PC-3 (cell line): ENCODE results near the gene TAS2R60. TPM values are rescaled to one million over a fixed set of nuclear protein-coding genes. Genes with fewer than 3 reads are reported as not detected.
A peak's percentile ranks its signal among the peaks of the same experiment; 100 is the strongest.
"Not testable (repeated sequence)": the region's sequence is repeated elsewhere in the genome, so short reads cannot be mapped to it uniquely, and the experiment has no call there.

Source experiments
- ATAC-seq: fragments of 200-7000 bp; cut with Tn5 transposase; 2 replicates; pipeline ENCODE4 v1.9.1; 2020; ENCODE audit warnings: mild to moderate bottlenecking, moderate library complexity
- BruUV-seq: library from RNA; stranded (reverse); fragments of 400-500 nt; replicated peaks from 2 replicates; lab custom pipeline; 2021; lab: Mats Ljungman, UMichigan
- CTCF ChIA-PET: fragments of 300-600 bp; sonication (Branson Sonifier 250); formaldehyde crosslinking; loops from one replicate; lab custom pipeline; 2022; ENCODE audit warnings: antibody characterized with exemption; lab: Charles Lee
- POLR2A ChIA-PET: fragments of 300-600 bp; sonication (Branson Sonifier 250); formaldehyde crosslinking; loops from one replicate; lab custom pipeline; 2022; ENCODE audit warnings: antibody characterized with exemption; ENCODE audit not compliant: unreplicated experiment; lab: Charles Lee
- DNase-seq: peaks from one replicate; pipeline ENCODE4 v3.0.0-alpha.2; 2015
- H2AFZ ChIP-seq: fragments of 300-600 bp; sonication (generic); 2 replicates; pipeline ENCODE4 v1.6.0; 2016; ENCODE audit warnings: antibody characterized with exemption, low read length
- H3F3A ChIP-seq: fragments of 300-600 bp; sonication (generic); one replicate; pipeline ENCODE4 v1.6.0; 2017; ENCODE audit warnings: antibody characterized with exemption, low read length, control low read depth, mild to moderate bottlenecking; ENCODE audit not compliant: unreplicated experiment
- H3K27ac ChIP-seq: fragments of 300-600 bp; sonication (generic); 2 replicates; pipeline ENCODE4 v1.5.1; 2016; ENCODE audit warnings: mild to moderate bottlenecking, low read length
- H3K27me3 ChIP-seq: fragments of 300-600 bp; sonication (generic); 2 replicates; pipeline ENCODE4 v1.6.1; 2016; ENCODE audit warnings: low read length, mixed read lengths
- H3K36me3 ChIP-seq: fragments of 300-600 bp; sonication (generic); 2 replicates; pipeline ENCODE4 v1.6.1; 2016; ENCODE audit warnings: low read depth, mixed run types, low read length, mixed read lengths
- H3K4me1 ChIP-seq: fragments of 300-600 bp; sonication (generic); 2 replicates; pipeline ENCODE4 v1.5.1; 2016; ENCODE audit warnings: low read length; ENCODE audit not compliant: insufficient read depth
- H3K4me2 ChIP-seq: fragments of 300-600 bp; sonication (generic); 2 replicates; pipeline ENCODE4 v1.6.0; 2016; ENCODE audit warnings: low read length
- H3K4me3 ChIP-seq: fragments of 300-600 bp; sonication (generic); 2 replicates; pipeline ENCODE4 v1.5.1; 2016; ENCODE audit warnings: mild to moderate bottlenecking, low read length, mixed read lengths
- H3K79me2 ChIP-seq: fragments of 300-600 bp; sonication (generic); 2 replicates; pipeline ENCODE4 v1.6.1; 2017; ENCODE audit warnings: low read length, mixed read lengths
- H3K9ac ChIP-seq: fragments of 300-600 bp; sonication (generic); 2 replicates; pipeline ENCODE4 v1.6.0; 2016; ENCODE audit warnings: mild to moderate bottlenecking, low read length
- H3K9me2 ChIP-seq: fragments of 300-600 bp; sonication (generic); replicated peaks from 2 replicates; pipeline ENCODE4 v1.6.1; 2016; ENCODE audit warnings: mixed run types, low read length, mixed read lengths
- H3K9me3 ChIP-seq: fragments of 300-600 bp; sonication (generic); 2 replicates; pipeline ENCODE4 v1.6.1; 2016; ENCODE audit warnings: low read length, mixed read lengths
- H4K20me1 ChIP-seq: fragments of 300-600 bp; sonication (generic); 2 replicates; pipeline ENCODE4 v1.6.1; 2016; ENCODE audit warnings: low read length, mixed read lengths
- CTCF ChIP-seq: fragments of 300-600 bp; sonication (generic); conservative IDR thresholded peaks from 2 replicates; pipeline ENCODE4 v1.5.1; 2017; ENCODE audit warnings: antibody characterized with exemption, low read depth, mild to moderate bottlenecking, low read length
- EZH2 ChIP-seq: fragments of 300-600 bp; sonication (generic); IDR thresholded peaks from one replicate; pipeline ENCODE4 v1.6.1; 2017; ENCODE audit warnings: antibody characterized with exemption, mild to moderate bottlenecking, low read length; ENCODE audit not compliant: unreplicated experiment
- EZH2phosphoT487 ChIP-seq: fragments of 300-600 bp; sonication (generic); IDR thresholded peaks from 2 replicates; pipeline ENCODE4 v1.6.1; 2018; ENCODE audit warnings: mild to moderate bottlenecking, antibody characterized with exemption, low read length, borderline replicate concordance
- intact Hi-C: fragments of 100-400 bp; cut with micrococcal nuclease; formaldehyde crosslinking; loops from 2 replicates; pipeline ENCODE4 v1.9.0; 2023
- total RNA-seq: library from RNA; depleted of rRNA; stranded (reverse); fragments of >200 nt; gene quantifications from 2 replicates; pipeline ENCODE4 v1.2.3, GENCODE V29; 2014

TAS2R60 gene
- total RNA-seq, 1 experiment from 2014 or later, result not detected

GRCh38 chr7:143463556-143463955, 20.3 kb downstream of the TAS2R60 start:
- no peak overlapping the region for H3K9ac ChIP-seq
- H2AFZ ChIP-seq, result no peak overlapping the region
- no peaks in the 10 kb centered on the region for H3K79me2 ChIP-seq
- H3K36me3 ChIP-seq, result no peaks in the 10 kb centered on the region
- ChIA-PET POLR2A (no interaction called here), CTCF (no interaction called here)
- DNase-seq, result no peak
- H3K27me3 ChIP-seq, result no peaks in the 10 kb centered on the region
- no peaks in the 10 kb centered on the region for H3K9me2 ChIP-seq
- H4K20me1 ChIP-seq, result no peaks in the 10 kb centered on the region
- peaks cover 11% of the 10 kb centered on the region for H3K4me1 ChIP-seq
- H3K4me3 ChIP-seq, result no peak overlapping the region
- BruUV-seq, result no TSS peak
- no peak for TF ChIP-seq EZH2
- TF ChIP-seq CTCF, result no peak
- TF ChIP-seq EZH2phosphoT487, result no peak
- no peak for ATAC-seq
- H3K27ac ChIP-seq, result no peak overlapping the region
- H3F3A ChIP-seq, result no peaks in the 10 kb centered on the region
- intact Hi-C loops, result no loop called here
- no peak overlapping the region for H3K4me2 ChIP-seq
- H3K9me3 ChIP-seq, result no peaks in the 10 kb centered on the region

- Histone ChIP-seq H3K9me3 (no peaks in the 10 kb centered on the region), H3K9me2 (no peaks in the 10 kb centered on the region), H3K4me2 (no peak overlapping the region), H3K79me2 (no peaks in the 10 kb centered on the region), H3K4me1 (peaks cover 11% of the 10 kb centered on the region), H3K4me3 (no peak overlapping the region), H3K27ac (no peak overlapping the region), H3K27me3 (no peaks in the 10 kb centered on the region), H3F3A (no peaks in the 10 kb centered on the region), H4K20me1 (no peaks in the 10 kb centered on the region), H3K9ac (no peak overlapping the region), H3K36me3 (no peaks in the 10 kb centered on the region), H2AFZ (no peak overlapping the region)
- no TSS peak for BruUV-seq
- POLR2A ChIA-PET, result no interaction called here
- no peak for DNase-seq
- CTCF ChIA-PET, result no interaction called here
- intact Hi-C loops, result no loop called here
- ATAC-seq, result no peak
- TF ChIP-seq EZH2phosphoT487 (no peak), EZH2 (no peak), CTCF (no peak)
Measured at GRCh38 chr7:143463957-143464356, 20.7 kb downstream of the TAS2R60 start.

DNA sequence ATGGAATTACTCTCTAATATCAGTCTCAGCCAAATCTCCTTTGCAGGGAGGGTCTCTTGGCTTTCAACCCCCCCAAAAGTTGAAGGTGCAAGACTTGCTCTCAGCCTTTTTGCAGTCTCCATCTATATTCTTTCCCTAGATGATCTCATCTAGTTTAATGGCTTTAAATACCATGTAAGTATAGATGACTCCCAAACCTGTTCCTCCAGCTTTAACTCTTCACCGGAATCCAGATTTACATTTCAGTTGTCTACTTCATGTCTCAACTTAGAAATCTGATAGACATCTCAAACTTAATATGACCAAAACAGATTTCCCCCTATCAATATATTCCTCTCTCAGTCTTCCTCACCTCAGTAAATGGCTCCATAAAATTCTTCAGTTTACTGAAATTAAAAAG, 24.5 kb downstream of the TAS2R60 start:
- DNase-seq (peak; percentile 80), ATAC-seq (peak; percentile 70)
- H3K4me1 ChIP-seq, result peaks cover 22% of the 10 kb centered on the region
- H3K4me2 ChIP-seq, result peak overlapping the region; percentile 29
- H3K79me2 ChIP-seq, result no peaks in the 10 kb centered on the region
- TF ChIP-seq CTCF (no peak), EZH2phosphoT487 (no peak), EZH2 (no peak)
- no peak overlapping the region for H3K27ac ChIP-seq
- H3K9ac ChIP-seq, result no peak overlapping the region
- H4K20me1 ChIP-seq, result no peaks in the 10 kb centered on the region
- intact Hi-C loops, result no loop called here
- no peaks in the 10 kb centered on the region for H3F3A ChIP-seq
- no peak overlapping the region for H2AFZ ChIP-seq
- no peak overlapping the region for H3K4me3 ChIP-seq
- ChIA-PET POLR2A (no interaction called here), CTCF (interaction anchor here (0.6 kb wide), 1 partner anchor 227 kb away, joined by 3 read pairs; no protein-coding TSS in a partner anchor)
- BruUV-seq, result no TSS peak
- H3K27me3 ChIP-seq, result no peaks in the 10 kb centered on the region
- H3K9me3 ChIP-seq, result no peaks in the 10 kb centered on the region
- H3K36me3 ChIP-seq, result no peaks in the 10 kb centered on the region
- H3K9me2 ChIP-seq, result no peaks in the 10 kb centered on the region

DNA sequence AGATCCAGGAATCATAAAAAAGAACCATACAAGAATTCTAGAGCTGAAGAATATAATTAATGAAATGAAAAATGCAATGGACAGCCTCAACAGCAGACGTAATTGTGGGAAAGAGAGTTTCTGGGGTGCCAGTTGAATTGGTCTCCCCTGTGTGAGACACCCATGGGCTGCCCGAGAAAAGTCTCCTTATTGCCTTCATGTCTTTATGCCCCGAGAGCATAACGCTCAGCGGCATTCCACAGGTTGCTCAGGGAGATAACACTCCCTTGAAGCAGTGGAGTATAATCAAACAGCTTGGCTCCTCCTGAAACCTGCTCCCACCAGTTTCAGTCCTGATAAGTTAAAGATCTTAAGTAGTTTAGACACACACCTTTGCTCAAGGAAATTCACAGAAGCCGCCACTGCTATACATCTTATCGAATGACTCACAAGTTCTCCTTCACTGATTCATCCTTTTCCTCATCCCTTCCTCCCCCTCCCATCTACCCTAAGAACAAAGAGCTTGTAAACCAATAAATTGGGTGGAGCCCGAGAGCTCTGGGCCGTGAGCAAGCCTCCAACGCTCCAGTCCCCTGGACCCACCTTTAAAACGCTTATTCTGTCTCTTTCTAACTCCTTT, 28.9 kb downstream of the TAS2R60 start:
- H3K9me3 ChIP-seq, H3F3A ChIP-seq, H4K20me1 ChIP-seq, H3K36me3 ChIP-seq, H3K27me3 ChIP-seq, H3K79me2 ChIP-seq, H3K9me2 ChIP-seq: not testable (repeated sequence)
- ATAC-seq (peak; percentile 54), DNase-seq (peak; percentile 85)
- H3K4me1 ChIP-seq, result peaks cover 25% of the 10 kb centered on the region
- BruUV-seq, result TSS peak; percentile 63
- POLR2A ChIA-PET, result interaction anchor here (0.6 kb wide), 1 partner anchor 9 kb away, joined by 4 read pairs; no protein-coding TSS in a partner anchor
- H3K4me3 ChIP-seq, result peak overlapping the region; percentile 26; the same call in 1 of the 2 replicates
- H3K27ac ChIP-seq, result peak overlapping the region; percentile 56
- peak overlapping the region; percentile 19; the same call in 1 of the 2 replicates for H3K9ac ChIP-seq
- H2AFZ ChIP-seq, result peak overlapping the region; percentile 72
- peak overlapping the region; percentile 62 for H3K4me2 ChIP-seq
- intact Hi-C loops, result loop anchor here (5.0 kb wide), 1 partner anchor 40 kb away; no protein-coding TSS in a partner anchor
- CTCF ChIA-PET, result interaction anchor here (0.6 kb wide), 1 partner anchor 171 kb away, joined by 3 read pairs; no protein-coding TSS in a partner anchor
